Trophoblast cell (in vitro differentiated cells and primary cell): Measurements from ENCODE around the gene OR10H1. TPM values are rescaled to one million over a fixed set of nuclear protein-coding genes. Genes with fewer than 3 reads are reported as not detected.
A peak's percentile ranks its signal among the peaks of the same experiment; 100 is the strongest.

ENCODE experiments used
- DNase-seq, 2 donors: peaks; one replicate each; pipeline ENCODE4 v3.0.0-alpha.2; 2016
- H2AFZ ChIP-seq: 2 replicates; pipeline ENCODE4 v1.6.1; 2013; ENCODE audit warnings: low read length, moderate library complexity, mild to moderate bottlenecking; ENCODE audit not compliant: insufficient read depth, poor library complexity
- H2AK5ac ChIP-seq: 2 replicates; pipeline ENCODE4 v1.6.1; 2013; ENCODE audit warnings: mild to moderate bottlenecking, low read length
- H2BK120ac ChIP-seq: 2 replicates; pipeline ENCODE4 v1.6.1; 2013; ENCODE audit warnings: low read length, mild to moderate bottlenecking, moderate library complexity; ENCODE audit not compliant: insufficient read depth, poor library complexity
- H2BK12ac ChIP-seq: 2 replicates; pipeline ENCODE4 v1.6.1; 2013; ENCODE audit warnings: mild to moderate bottlenecking, low read length, moderate library complexity
- H2BK5ac ChIP-seq: 2 replicates; pipeline ENCODE4 v1.6.1; 2013; ENCODE audit warnings: low read length, low read depth, moderate library complexity, mild to moderate bottlenecking; ENCODE audit not compliant: poor library complexity
- H3K14ac ChIP-seq: 2 replicates; pipeline ENCODE4 v1.6.1; 2013; ENCODE audit warnings: mild to moderate bottlenecking, low read length
- H3K18ac ChIP-seq: 2 replicates; pipeline ENCODE4 v1.6.1; 2013; ENCODE audit warnings: mild to moderate bottlenecking, low read length
- H3K23ac ChIP-seq: 2 replicates; pipeline ENCODE4 v1.6.1; 2013; ENCODE audit warnings: low read length
- H3K27ac ChIP-seq: 2 replicates; pipeline ENCODE4 v1.5.1; 2013; ENCODE audit warnings: low read depth, mild to moderate bottlenecking, inconsistent platforms, low read length, moderate library complexity
- H3K27me3 ChIP-seq: 2 replicates; pipeline ENCODE4 v1.6.1; 2013; ENCODE audit warnings: inconsistent platforms, mild to moderate bottlenecking, low read length, moderate library complexity; ENCODE audit not compliant: insufficient read depth
- H3K36me3 ChIP-seq, 2 experiments: 1 replicate in 1 of 2; 2 replicates in 1 of 2; pipeline ENCODE4 v1.6.1; 2013; ENCODE audit warnings: low read length in 2 of 2, mild to moderate bottlenecking in 2 of 2, moderate library complexity in 1 of 2; ENCODE audit not compliant: insufficient read depth in 2 of 2, control insufficient read depth in 1 of 2
- H3K4ac ChIP-seq: 2 replicates; pipeline ENCODE4 v1.6.1; 2013; ENCODE audit warnings: low read depth, mild to moderate bottlenecking, low read length, moderate library complexity
- H3K4me1 ChIP-seq, 2 experiments: 1 replicate in 1 of 2; 2 replicates in 1 of 2; pipeline ENCODE4 v1.6.1; 2013; ENCODE audit warnings: low read length in 2 of 2, mild to moderate bottlenecking in 2 of 2, moderate library complexity in 1 of 2; ENCODE audit not compliant: insufficient read depth in 2 of 2, control insufficient read depth in 1 of 2
- H3K4me2 ChIP-seq: 2 replicates; pipeline ENCODE4 v1.6.1; 2013; ENCODE audit warnings: inconsistent platforms, mild to moderate bottlenecking, low read length, moderate library complexity
- H3K4me3 ChIP-seq: 2 replicates; pipeline ENCODE4 v1.5.1; 2013; ENCODE audit warnings: mild to moderate bottlenecking, low read depth, low read length, inconsistent platforms
- H3K79me1 ChIP-seq: one replicate; pipeline ENCODE4 v1.6.1; 2013; ENCODE audit warnings: low read length
- H3K79me2 ChIP-seq: 2 replicates; pipeline ENCODE4 v1.6.1; 2013; ENCODE audit warnings: low read length, mild to moderate bottlenecking; ENCODE audit not compliant: control insufficient read depth, insufficient read depth, poor library complexity
- H3K9ac ChIP-seq: 2 replicates; pipeline ENCODE4 v1.6.1; 2013; ENCODE audit warnings: mild to moderate bottlenecking, low read length
- H3K9me3 ChIP-seq: 2 replicates; pipeline ENCODE4 v1.6.1; 2013; ENCODE audit warnings: low read depth, mild to moderate bottlenecking, control low read depth, inconsistent platforms, low read length; ENCODE audit not compliant: insufficient read depth
- H4K12ac ChIP-seq: 2 replicates; pipeline ENCODE4 v1.6.1; 2013; ENCODE audit warnings: low read depth, mild to moderate bottlenecking, low read length, moderate library complexity
- H4K8ac ChIP-seq: 2 replicates; pipeline ENCODE4 v1.6.1; 2013; ENCODE audit warnings: low read depth, mild to moderate bottlenecking, low read length, moderate library complexity
- H4K91ac ChIP-seq: one replicate; pipeline ENCODE4 v1.6.1; 2013; ENCODE audit warnings: low read depth, mild to moderate bottlenecking, low read length, moderate library complexity
- WGBS: extraction: QIAGEN DNeasy Blood & Tissue Kit; methylation state at CpG from one replicate; pipeline ENCODE4 v1.1.7; 2013; ENCODE audit warnings: missing lambda C conversion rate; ENCODE audit not compliant: insufficient read length, insufficient coverage; ENCODE audit errors: extremely low coverage; 5-methylcytosine and 5-hydroxymethylcytosine counted together
- polyA plus RNA-seq: library from polyadenylated mRNA; stranded (reverse); fragments of 200-250 nt; gene quantifications from 2 replicates; pipeline ENCODE4 v1.2.3, GENCODE V29; 2013

Gene OR10H1
- 0.01 TPM in 1 of 2 replicates, not detected in the other for polyA plus RNA-seq

GRCh38 chr19:15815306-15815705 lies at the start of gene OR10H1:
Gene OR10H1, minus strand, starts transcription at chr19:15815664. Its CDS starts 7,627 bp downstream, at chr19:15808037.
- H3K27me3 ChIP-seq, result no peaks in the 10 kb centered on the region

GRCh38 chr19:15864824-15865223 lies 49.4 kb upstream of the OR10H1 start:
- no peak for DNase-seq
- H3K4me3 ChIP-seq, result no peak overlapping the region
- H3K9me3 ChIP-seq, result peaks cover 9% of the 10 kb centered on the region
- H3K18ac ChIP-seq, result no peak overlapping the region
- no peaks in the 10 kb centered on the region for H3K4me1 ChIP-seq
- no peak overlapping the region for H3K27ac ChIP-seq
- no peak overlapping the region for H2AFZ ChIP-seq
- H3K9ac ChIP-seq, result no peak overlapping the region
- no peaks in the 10 kb centered on the region for H3K27me3 ChIP-seq
- no peak overlapping the region for H3K4me2 ChIP-seq
- H2BK120ac ChIP-seq, result no peak overlapping the region
- H2BK5ac ChIP-seq, result no peak overlapping the region
- H4K12ac ChIP-seq, result no peak overlapping the region
- H3K36me3 ChIP-seq, result no peaks in the 10 kb centered on the region
- no peaks in the 10 kb centered on the region for H3K79me1 ChIP-seq
- H3K4ac ChIP-seq, result no peak overlapping the region
- no peaks in the 10 kb centered on the region for H3K79me2 ChIP-seq
- WGBS, result no CpG with 5 or more reads among the region's 5 CpGs
- no peak overlapping the region for H2BK12ac ChIP-seq
- H2AK5ac ChIP-seq, result no peak overlapping the region
- no peak overlapping the region for H4K8ac ChIP-seq
- no peak overlapping the region for H3K14ac ChIP-seq
- no peak overlapping the region for H3K23ac ChIP-seq
- H4K91ac ChIP-seq, result no peak overlapping the region

More at GRCh38 chr19:15815306-15815705, at the start of gene OR10H1:
- H3K9me3 ChIP-seq, result peaks cover 29% of the 10 kb centered on the region
- H2BK12ac ChIP-seq, result no peak within 1 kb of the TSS
- no CpG with 5 or more reads among the region's 5 CpGs for WGBS
- H3K79me1 ChIP-seq, result no peaks in the 10 kb centered on the region
- H3K4me2 ChIP-seq, result no peak within 1 kb of the TSS
- H3K4ac ChIP-seq, result no peak within 1 kb of the TSS
- H2BK120ac ChIP-seq, result no peak within 1 kb of the TSS
- H3K79me2 ChIP-seq, result no peaks in the 10 kb centered on the region
- H3K4me1 ChIP-seq, result no peaks in the 10 kb centered on the region
- no peak within 1 kb of the TSS for H3K4me3 ChIP-seq
- H3K36me3 ChIP-seq, result no peaks in the 10 kb centered on the region
- H4K91ac ChIP-seq, result no peak within 1 kb of the TSS
- no peak within 1 kb of the TSS for H3K18ac ChIP-seq
- peak within 1 kb of the TSS; percentile 34 for H3K9ac ChIP-seq
- no peak within 1 kb of the TSS for H2AK5ac ChIP-seq
- no peak within 1 kb of the TSS for H2AFZ ChIP-seq
- H3K14ac ChIP-seq, result no peak within 1 kb of the TSS
- H3K23ac ChIP-seq, result no peak within 1 kb of the TSS
- no peak within 1 kb of the TSS for H2BK5ac ChIP-seq
- H4K8ac ChIP-seq, result no peak within 1 kb of the TSS
- no peak within 1 kb of the TSS for H4K12ac ChIP-seq
- peak; percentile 13 to 51 for DNase-seq
- no peak within 1 kb of the TSS for H3K27ac ChIP-seq

GRCh38 chr19:15863272-15863671 lies 47.8 kb upstream of the OR10H1 start:
- Histone ChIP-seq H2BK120ac (no peak overlapping the region), H3K79me1 (no peaks in the 10 kb centered on the region), H3K18ac (no peak overlapping the region), H2AFZ (no peak overlapping the region), H3K9ac (no peak overlapping the region), H3K4ac (no peak overlapping the region), H3K4me2 (no peak overlapping the region), H3K79me2 (no peaks in the 10 kb centered on the region), H3K4me1 (no peaks in the 10 kb centered on the region), H3K4me3 (no peak overlapping the region), H3K36me3 (no peaks in the 10 kb centered on the region), H3K9me3 (peaks cover 9% of the 10 kb centered on the region), H4K12ac (no peak overlapping the region), H2BK12ac (no peak overlapping the region), H4K91ac (no peak overlapping the region), H3K23ac (no peak overlapping the region), H2AK5ac (no peak overlapping the region), H3K14ac (no peak overlapping the region), H2BK5ac (no peak overlapping the region), H4K8ac (no peak overlapping the region), H3K27ac (peak overlapping the region; percentile 42), H3K27me3 (no peaks in the 10 kb centered on the region)
- no CpG with 5 or more reads among the region's 8 CpGs for WGBS
- DNase-seq, result peak; percentile 95 to 97

GRCh38 chr19:15862444-15862843 lies 47.0 kb upstream of the OR10H1 start:
- no peaks in the 10 kb centered on the region for H3K79me1 ChIP-seq
- H2AFZ ChIP-seq, result no peak overlapping the region
- no peaks in the 10 kb centered on the region for H3K36me3 ChIP-seq
- H2BK12ac ChIP-seq, result no peak overlapping the region
- H3K9ac ChIP-seq, result no peak overlapping the region
- peaks cover 12% of the 10 kb centered on the region for H3K9me3 ChIP-seq
- H2BK120ac ChIP-seq, result no peak overlapping the region
- H2AK5ac ChIP-seq, result no peak overlapping the region
- H3K4ac ChIP-seq, result no peak overlapping the region
- DNase-seq, result no peak
- H3K4me1 ChIP-seq, result no peaks in the 10 kb centered on the region
- H3K18ac ChIP-seq, result no peak overlapping the region
- H3K4me3 ChIP-seq, result no peak overlapping the region
- no CpG with 5 or more reads among the region's 7 CpGs for WGBS
- H3K14ac ChIP-seq, result no peak overlapping the region
- H4K12ac ChIP-seq, result no peak overlapping the region
- H3K79me2 ChIP-seq, result no peaks in the 10 kb centered on the region
- H2BK5ac ChIP-seq, result no peak overlapping the region
- H3K27ac ChIP-seq, result no peak overlapping the region
- H3K27me3 ChIP-seq, result no peaks in the 10 kb centered on the region
- H4K8ac ChIP-seq, result no peak overlapping the region
- peak overlapping the region; percentile 11 for H4K91ac ChIP-seq
- no peak overlapping the region for H3K23ac ChIP-seq
- no peak overlapping the region for H3K4me2 ChIP-seq
